ENCODE measurements around the gene RAB13.

Gene RAB13

GRCh38 chr1:153951183-153951582 is 35.0 kb downstream of the RAB13 start:
- TF ChIP-seq CTCF (IDR thresholded peaks at IDR 0.05; ENCODE audit: low read depth, low read length), result no peak

GRCh38 chr1:153946622-153947241 is 39.4 kb downstream of the RAB13 start, which contains the start of gene DENND4B:
Gene DENND4B, minus strand, starts transcription at chr1:153946718. Its CDS starts 2,344 bp downstream, at chr1:153944374.
- TF ChIP-seq CTCF (IDR thresholded peaks at IDR 0.05; ENCODE audit: low read depth, low read length), result peak; percentile 85

More at GRCh38 chr1:153951183-153951582, 35.0 kb downstream of the RAB13 start:
- no peak overlapping the region for H3K4me3 ChIP-seq (ENCODE audit: low read depth, low read length)

GRCh38 chr1:153945795-153946621 is 40.1 kb downstream of the RAB13 start:
- peak overlapping the region; percentile 84 for H3K4me3 ChIP-seq (ENCODE audit: low read depth, low read length)
- TF ChIP-seq CTCF (IDR thresholded peaks at IDR 0.05; ENCODE audit: low read depth, low read length), result no peak

More at GRCh38 chr1:153946622-153947241, 39.4 kb downstream of the RAB13 start, which contains the start of gene DENND4B:
- peak within 1 kb of the TSS; percentile 84 for H3K4me3 ChIP-seq (ENCODE audit: low read depth, low read length)

GRCh38 chr1:153945131-153945794 is 40.9 kb downstream of the RAB13 start:
- no peak for TF ChIP-seq CTCF (IDR thresholded peaks at IDR 0.05; ENCODE audit: low read depth, low read length)

GRCh38 chr1:153944827-153945117 is 41.4 kb downstream of the RAB13 start:
- TF ChIP-seq CTCF (IDR thresholded peaks at IDR 0.05; ENCODE audit: low read depth, low read length), result no peak
- peak overlapping the region; percentile 84 for H3K4me3 ChIP-seq (ENCODE audit: low read depth, low read length)

More at GRCh38 chr1:153945131-153945794, 40.9 kb downstream of the RAB13 start:
- H3K4me3 ChIP-seq (ENCODE audit: low read depth, low read length), result peak overlapping the region; percentile 84

GRCh38 chr1:153944005-153944826 is 41.9 kb downstream of the RAB13 start:
- H3K4me3 ChIP-seq (ENCODE audit: low read depth, low read length), result no peak overlapping the region
- TF ChIP-seq CTCF (IDR thresholded peaks at IDR 0.05; ENCODE audit: low read depth, low read length), result no peak
